Measurements from ENCODE around the gene VSIR. TPM values are rescaled to one million over a fixed set of nuclear protein-coding genes. Genes with fewer than 3 reads are reported as not detected.

The VSIR gene
- total and polyA plus RNA-seq, 9 of the 15 experiments (the other 6 are each of a cell fraction or from before 2014, with no cell fraction given) = 0.14 to 20.5 (median 9.3) TPM

- TF ChIP-seq, protein P1, sequence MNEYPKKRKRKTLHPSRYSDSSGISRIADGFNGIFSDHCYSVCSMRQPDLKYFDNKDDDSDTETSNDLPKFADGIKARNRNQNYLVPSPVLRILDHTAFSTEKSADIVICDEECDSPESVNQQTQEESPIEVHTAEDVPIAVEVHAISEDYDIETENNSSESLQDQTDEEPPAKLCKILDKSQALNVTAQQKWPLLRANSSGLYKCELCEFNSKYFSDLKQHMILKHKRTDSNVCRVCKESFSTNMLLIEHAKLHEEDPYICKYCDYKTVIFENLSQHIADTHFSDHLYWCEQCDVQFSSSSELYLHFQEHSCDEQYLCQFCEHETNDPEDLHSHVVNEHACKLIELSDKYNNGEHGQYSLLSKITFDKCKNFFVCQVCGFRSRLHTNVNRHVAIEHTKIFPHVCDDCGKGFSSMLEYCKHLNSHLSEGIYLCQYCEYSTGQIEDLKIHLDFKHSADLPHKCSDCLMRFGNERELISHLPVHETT (CRISPR knock-in tag; conservative IDR thresholded peaks at IDR 0.05 in 1 of 2, IDR thresholded peaks at IDR 0.05 in 1 of 2) = peak in 1 of 2 experiments; percentile 85; a peak in 2 of 4 replicates
- TF ChIP-seq MYC (IDR thresholded peaks at IDR 0.05; ENCODE audit: low read depth, low read length) (peak; percentile 52; the same call in 1 of the 2 replicates), MYC (CRISPR knock-in tag; IDR thresholded peaks at IDR 0.05; ENCODE audit: borderline replicate concordance, low read depth) (peak; percentile 24; the same call in 1 of the 2 replicates), RAD21 (CRISPR knock-in tag; conservative IDR thresholded peaks at IDR 0.05 in 1 of 2, IDR thresholded peaks at IDR 0.05 in 1 of 2) (peak; percentile 28 to 49), POLR3A (IDR thresholded peaks at IDR 0.05; ENCODE audit: borderline replicate concordance, extremely low read depth, insufficient read depth, insufficient read length) (no peak), SMAD2 (IDR thresholded peaks at IDR 0.05; ENCODE audit: low read depth, low read length) (no peak), NR2C1 (IDR thresholded peaks at IDR 0.05) (peak; percentile 71; the same call in 1 of the 2 replicates), NR2C1 (tag; IDR thresholded peaks at IDR 0.05) (peak; percentile 93), CREB5 (CRISPR knock-in tag; IDR thresholded peaks at IDR 0.05) (0 out of 2 replicates have a peak, but pooled peaks have one; percentile 28), ZFX (CRISPR knock-in tag; IDR thresholded peaks at IDR 0.05) (0 out of 2 replicates have a peak, but pooled peaks have one; percentile 57)
- TF ChIP-seq, protein P2, sequence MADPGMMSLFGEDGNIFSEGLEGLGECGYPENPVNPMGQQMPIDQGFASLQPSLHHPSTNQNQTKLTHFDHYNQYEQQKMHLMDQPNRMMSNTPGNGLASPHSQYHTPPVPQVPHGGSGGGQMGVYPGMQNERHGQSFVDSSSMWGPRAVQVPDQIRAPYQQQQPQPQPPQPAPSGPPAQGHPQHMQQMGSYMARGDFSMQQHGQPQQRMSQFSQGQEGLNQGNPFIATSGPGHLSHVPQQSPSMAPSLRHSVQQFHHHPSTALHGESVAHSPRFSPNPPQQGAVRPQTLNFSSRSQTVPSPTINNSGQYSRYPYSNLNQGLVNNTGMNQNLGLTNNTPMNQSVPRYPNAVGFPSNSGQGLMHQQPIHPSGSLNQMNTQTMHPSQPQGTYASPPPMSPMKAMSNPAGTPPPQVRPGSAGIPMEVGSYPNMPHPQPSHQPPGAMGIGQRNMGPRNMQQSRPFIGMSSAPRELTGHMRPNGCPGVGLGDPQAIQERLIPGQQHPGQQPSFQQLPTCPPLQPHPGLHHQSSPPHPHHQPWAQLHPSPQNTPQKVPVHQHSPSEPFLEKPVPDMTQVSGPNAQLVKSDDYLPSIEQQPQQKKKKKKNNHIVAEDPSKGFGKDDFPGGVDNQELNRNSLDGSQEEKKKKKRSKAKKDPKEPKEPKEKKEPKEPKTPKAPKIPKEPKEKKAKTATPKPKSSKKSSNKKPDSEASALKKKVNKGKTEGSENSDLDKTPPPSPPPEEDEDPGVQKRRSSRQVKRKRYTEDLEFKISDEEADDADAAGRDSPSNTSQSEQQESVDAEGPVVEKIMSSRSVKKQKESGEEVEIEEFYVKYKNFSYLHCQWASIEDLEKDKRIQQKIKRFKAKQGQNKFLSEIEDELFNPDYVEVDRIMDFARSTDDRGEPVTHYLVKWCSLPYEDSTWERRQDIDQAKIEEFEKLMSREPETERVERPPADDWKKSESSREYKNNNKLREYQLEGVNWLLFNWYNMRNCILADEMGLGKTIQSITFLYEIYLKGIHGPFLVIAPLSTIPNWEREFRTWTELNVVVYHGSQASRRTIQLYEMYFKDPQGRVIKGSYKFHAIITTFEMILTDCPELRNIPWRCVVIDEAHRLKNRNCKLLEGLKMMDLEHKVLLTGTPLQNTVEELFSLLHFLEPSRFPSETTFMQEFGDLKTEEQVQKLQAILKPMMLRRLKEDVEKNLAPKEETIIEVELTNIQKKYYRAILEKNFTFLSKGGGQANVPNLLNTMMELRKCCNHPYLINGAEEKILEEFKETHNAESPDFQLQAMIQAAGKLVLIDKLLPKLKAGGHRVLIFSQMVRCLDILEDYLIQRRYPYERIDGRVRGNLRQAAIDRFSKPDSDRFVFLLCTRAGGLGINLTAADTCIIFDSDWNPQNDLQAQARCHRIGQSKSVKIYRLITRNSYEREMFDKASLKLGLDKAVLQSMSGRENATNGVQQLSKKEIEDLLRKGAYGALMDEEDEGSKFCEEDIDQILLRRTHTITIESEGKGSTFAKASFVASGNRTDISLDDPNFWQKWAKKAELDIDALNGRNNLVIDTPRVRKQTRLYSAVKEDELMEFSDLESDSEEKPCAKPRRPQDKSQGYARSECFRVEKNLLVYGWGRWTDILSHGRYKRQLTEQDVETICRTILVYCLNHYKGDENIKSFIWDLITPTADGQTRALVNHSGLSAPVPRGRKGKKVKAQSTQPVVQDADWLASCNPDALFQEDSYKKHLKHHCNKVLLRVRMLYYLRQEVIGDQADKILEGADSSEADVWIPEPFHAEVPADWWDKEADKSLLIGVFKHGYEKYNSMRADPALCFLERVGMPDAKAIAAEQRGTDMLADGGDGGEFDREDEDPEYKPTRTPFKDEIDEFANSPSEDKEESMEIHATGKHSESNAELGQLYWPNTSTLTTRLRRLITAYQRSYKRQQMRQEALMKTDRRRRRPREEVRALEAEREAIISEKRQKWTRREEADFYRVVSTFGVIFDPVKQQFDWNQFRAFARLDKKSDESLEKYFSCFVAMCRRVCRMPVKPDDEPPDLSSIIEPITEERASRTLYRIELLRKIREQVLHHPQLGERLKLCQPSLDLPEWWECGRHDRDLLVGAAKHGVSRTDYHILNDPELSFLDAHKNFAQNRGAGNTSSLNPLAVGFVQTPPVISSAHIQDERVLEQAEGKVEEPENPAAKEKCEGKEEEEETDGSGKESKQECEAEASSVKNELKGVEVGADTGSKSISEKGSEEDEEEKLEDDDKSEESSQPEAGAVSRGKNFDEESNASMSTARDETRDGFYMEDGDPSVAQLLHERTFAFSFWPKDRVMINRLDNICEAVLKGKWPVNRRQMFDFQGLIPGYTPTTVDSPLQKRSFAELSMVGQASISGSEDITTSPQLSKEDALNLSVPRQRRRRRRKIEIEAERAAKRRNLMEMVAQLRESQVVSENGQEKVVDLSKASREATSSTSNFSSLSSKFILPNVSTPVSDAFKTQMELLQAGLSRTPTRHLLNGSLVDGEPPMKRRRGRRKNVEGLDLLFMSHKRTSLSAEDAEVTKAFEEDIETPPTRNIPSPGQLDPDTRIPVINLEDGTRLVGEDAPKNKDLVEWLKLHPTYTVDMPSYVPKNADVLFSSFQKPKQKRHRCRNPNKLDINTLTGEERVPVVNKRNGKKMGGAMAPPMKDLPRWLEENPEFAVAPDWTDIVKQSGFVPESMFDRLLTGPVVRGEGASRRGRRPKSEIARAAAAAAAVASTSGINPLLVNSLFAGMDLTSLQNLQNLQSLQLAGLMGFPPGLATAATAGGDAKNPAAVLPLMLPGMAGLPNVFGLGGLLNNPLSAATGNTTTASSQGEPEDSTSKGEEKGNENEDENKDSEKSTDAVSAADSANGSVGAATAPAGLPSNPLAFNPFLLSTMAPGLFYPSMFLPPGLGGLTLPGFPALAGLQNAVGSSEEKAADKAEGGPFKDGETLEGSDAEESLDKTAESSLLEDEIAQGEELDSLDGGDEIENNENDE (IDR thresholded peaks at IDR 0.05; ENCODE audit: low read depth, low read length) = no peak
Measured at GRCh38 chr10:71753091-71753959, 20.0 kb downstream of the VSIR start (continued).
